ENCODE measurements around the gene MAFG.
A peak's percentile ranks its signal among the peaks of the same experiment; 100 is the strongest.

DNA sequence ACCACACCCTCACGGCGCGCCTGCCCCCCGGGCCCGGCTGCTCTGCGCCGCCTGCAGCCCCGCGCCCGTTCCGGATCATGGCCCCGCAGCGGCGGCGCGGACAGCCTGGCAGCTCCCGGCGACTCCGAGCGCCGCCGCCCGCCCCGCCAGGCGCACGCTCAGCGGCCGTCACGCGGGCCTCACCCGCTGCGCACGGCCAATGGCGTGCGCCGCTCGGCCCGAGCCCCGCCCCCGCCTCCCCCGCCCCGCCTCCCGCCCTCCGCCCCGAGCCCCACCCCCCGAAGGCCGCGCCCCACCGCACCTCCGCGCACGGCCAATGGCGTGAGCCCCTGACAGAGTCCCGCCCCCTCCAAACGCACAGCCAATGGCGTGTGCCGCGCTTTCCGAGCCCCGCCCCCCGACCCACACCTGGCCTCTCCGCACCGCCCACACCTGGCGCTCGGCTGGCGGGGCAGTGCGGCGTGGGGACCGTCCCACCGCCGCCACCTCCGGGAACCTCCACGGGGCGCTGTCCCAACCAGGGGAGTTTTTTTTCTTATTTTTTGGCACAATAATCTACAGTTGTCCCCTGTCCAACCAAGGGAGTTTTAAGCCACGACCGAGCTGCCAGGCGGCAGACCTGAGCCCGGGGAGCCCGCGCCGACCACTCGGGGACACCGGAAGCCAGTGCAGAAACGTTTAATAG lies 16.1 kb downstream of the MAFG start, which contains the start of gene PCYT2:
- TF ChIP-seq, protein P1, sequence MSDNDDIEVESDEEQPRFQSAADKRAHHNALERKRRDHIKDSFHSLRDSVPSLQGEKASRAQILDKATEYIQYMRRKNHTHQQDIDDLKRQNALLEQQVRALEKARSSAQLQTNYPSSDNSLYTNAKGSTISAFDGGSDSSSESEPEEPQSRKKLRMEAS (IDR thresholded peaks at IDR 0.05) = peak; percentile 8; the same call in 1 of the 2 replicates
- TF ChIP-seq RAD21 (IDR thresholded peaks at IDR 0.05; ENCODE audit: low read depth) (no peak), TEAD4 (IDR thresholded peaks at IDR 0.05) (no peak), EGR1 (IDR thresholded peaks at IDR 0.05) (peak; percentile 39; the same call in 1 of the 2 replicates), EP300 (IDR thresholded peaks at IDR 0.05; ENCODE audit: borderline replicate concordance) (no peak), FOXM1 (IDR thresholded peaks at IDR 0.05; ENCODE audit: borderline replicate concordance, low read depth) (no peak), CREB1 (IDR thresholded peaks at IDR 0.05; ENCODE audit: low read depth) (no peak), CEBPB (IDR thresholded peaks at IDR 0.05) (no peak), TCF12 (IDR thresholded peaks at IDR 0.05; ENCODE audit: low read depth) (no peak), TAF1 (IDR thresholded peaks at IDR 0.05; ENCODE audit: low read depth) (no peak)
- TF ChIP-seq, protein P2, sequence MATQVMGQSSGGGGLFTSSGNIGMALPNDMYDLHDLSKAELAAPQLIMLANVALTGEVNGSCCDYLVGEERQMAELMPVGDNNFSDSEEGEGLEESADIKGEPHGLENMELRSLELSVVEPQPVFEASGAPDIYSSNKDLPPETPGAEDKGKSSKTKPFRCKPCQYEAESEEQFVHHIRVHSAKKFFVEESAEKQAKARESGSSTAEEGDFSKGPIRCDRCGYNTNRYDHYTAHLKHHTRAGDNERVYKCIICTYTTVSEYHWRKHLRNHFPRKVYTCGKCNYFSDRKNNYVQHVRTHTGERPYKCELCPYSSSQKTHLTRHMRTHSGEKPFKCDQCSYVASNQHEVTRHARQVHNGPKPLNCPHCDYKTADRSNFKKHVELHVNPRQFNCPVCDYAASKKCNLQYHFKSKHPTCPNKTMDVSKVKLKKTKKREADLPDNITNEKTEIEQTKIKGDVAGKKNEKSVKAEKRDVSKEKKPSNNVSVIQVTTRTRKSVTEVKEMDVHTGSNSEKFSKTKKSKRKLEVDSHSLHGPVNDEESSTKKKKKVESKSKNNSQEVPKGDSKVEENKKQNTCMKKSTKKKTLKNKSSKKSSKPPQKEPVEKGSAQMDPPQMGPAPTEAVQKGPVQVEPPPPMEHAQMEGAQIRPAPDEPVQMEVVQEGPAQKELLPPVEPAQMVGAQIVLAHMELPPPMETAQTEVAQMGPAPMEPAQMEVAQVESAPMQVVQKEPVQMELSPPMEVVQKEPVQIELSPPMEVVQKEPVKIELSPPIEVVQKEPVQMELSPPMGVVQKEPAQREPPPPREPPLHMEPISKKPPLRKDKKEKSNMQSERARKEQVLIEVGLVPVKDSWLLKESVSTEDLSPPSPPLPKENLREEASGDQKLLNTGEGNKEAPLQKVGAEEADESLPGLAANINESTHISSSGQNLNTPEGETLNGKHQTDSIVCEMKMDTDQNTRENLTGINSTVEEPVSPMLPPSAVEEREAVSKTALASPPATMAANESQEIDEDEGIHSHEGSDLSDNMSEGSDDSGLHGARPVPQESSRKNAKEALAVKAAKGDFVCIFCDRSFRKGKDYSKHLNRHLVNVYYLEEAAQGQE (IDR thresholded peaks at IDR 0.05; ENCODE audit: low read depth) = no peak

Data from Ishikawa (cell line).